ENCODE data around the gene ARMC7.
"Not testable (repeated sequence)": the region's sequence is repeated elsewhere in the genome, so short reads cannot be mapped to it uniquely, and the experiment has no call there.

Gene ARMC7

GRCh38 chr17:75130059-75130631, 20.4 kb downstream of the ARMC7 start:
- no peak for DNase-seq

GRCh38 chr17:75130632-75131277, 21.0 kb downstream of the ARMC7 start:
- DNase-seq, result peak; percentile 54 to 59

- peak; percentile 81 to 84 for DNase-seq
Measured at GRCh38 chr17:75131278-75132017, 21.7 kb downstream of the ARMC7 start, which contains the start of gene NT5C. Gene NT5C (minus strand): TSS chr17:75131742. CDS start chr17:75131707, 35 bp downstream.

- DNase-seq, result not testable (repeated sequence)
Measured at GRCh38 chr17:75132018-75133000, 22.5 kb downstream of the ARMC7 start.

- DNase-seq, result no peak
Measured at GRCh38 chr17:75133001-75133400, 23.2 kb downstream of the ARMC7 start.

GRCh38 chr17:75133607-75134347, 24.0 kb downstream of the ARMC7 start:
- DNase-seq, result not testable (repeated sequence)

- no peak for DNase-seq
Measured at GRCh38 chr17:75135452-75135851, 25.7 kb downstream of the ARMC7 start.

- DNase-seq, result no peak
Measured at GRCh38 chr17:75135946-75136345, 26.2 kb downstream of the ARMC7 start.

- DNase-seq, result not testable (repeated sequence)
Measured at GRCh38 chr17:75137762-75138161, 28.0 kb downstream of the ARMC7 start.

- DNase-seq, result no peak
Measured at GRCh38 chr17:75138519-75138918, 28.8 kb downstream of the ARMC7 start.

- no peak for DNase-seq
Measured at GRCh38 chr17:75142236-75142971, 32.6 kb downstream of the ARMC7 start.

- no peak for DNase-seq
Measured at GRCh38 chr17:75144816-75145512, 35.2 kb downstream of the ARMC7 start.

- no peak for DNase-seq
Measured at GRCh38 chr17:75146592-75146991, 36.8 kb downstream of the ARMC7 start.

GRCh38 chr17:75147878-75148546, 38.2 kb downstream of the ARMC7 start:
- DNase-seq, result no peak

- no peak for DNase-seq
Measured at GRCh38 chr17:75151930-75152329, 42.2 kb downstream of the ARMC7 start.

- no peak for DNase-seq
Measured at GRCh38 chr17:75152523-75152921, 42.8 kb downstream of the ARMC7 start.

GRCh38 chr17:75152922-75153779, 43.4 kb downstream of the ARMC7 start:
- DNase-seq, result peak; percentile 41 to 58

GRCh38 chr17:75153780-75154194, 44.0 kb downstream of the ARMC7 start:
- peak; percentile 46 to 50 for DNase-seq
